OCI-LY7 (cell line): Measurements from ENCODE around the gene TMA7B. TPM values are rescaled to one million over a fixed set of nuclear protein-coding genes. Genes with fewer than 3 reads are reported as not detected.

Experiments
- BruUV-seq: library from RNA; stranded (reverse); fragments of 400-500 nt; replicated peaks from 2 replicates; lab custom pipeline; 2021; lab: Mats Ljungman, UMichigan
- CTCF ChIA-PET: fragments of 300-600 bp; sonication (Branson Sonifier 250); formaldehyde crosslinking; loops from one replicate; lab custom pipeline; 2022; ENCODE audit warnings: antibody characterized with exemption; ENCODE audit not compliant: unreplicated experiment; lab: Charles Lee
- POLR2A ChIA-PET: fragments of 300-600 bp; sonication (Branson Sonifier 250); formaldehyde crosslinking; loops from one replicate; lab custom pipeline; 2022; ENCODE audit warnings: antibody characterized with exemption; lab: Charles Lee
- DNase-seq: peaks from one replicate; pipeline ENCODE4 v3.0.0-alpha.2; 2015; ENCODE audit warnings: low spot score
- H2AFZ ChIP-seq: fragments of 200-600 bp; sonication (generic), shearing (Covaris generic); 2 replicates; pipeline ENCODE4 v1.6.1; 2014; ENCODE audit warnings: mild to moderate bottlenecking, antibody characterized with exemption, low read length, moderate library complexity
- H3K27ac ChIP-seq: fragments of 200-600 bp; sonication (generic); 2 replicates; pipeline ENCODE4 v1.5.1; 2014; ENCODE audit warnings: mixed run types, low read depth, mild to moderate bottlenecking, moderate library complexity, low read length, inconsistent platforms; ENCODE audit not compliant: poor library complexity, severe bottlenecking
- H3K36me3 ChIP-seq: fragments of 200-600 bp; sonication (generic); 2 replicates; pipeline ENCODE4 v1.6.1; 2014; ENCODE audit warnings: mild to moderate bottlenecking, antibody characterized with exemption, low read length, moderate library complexity, mixed read lengths; ENCODE audit not compliant: insufficient read depth
- H3K4me1 ChIP-seq: fragments of 200-600 bp; sonication (generic); 2 replicates; pipeline ENCODE4 v1.5.1; 2014; ENCODE audit warnings: mild to moderate bottlenecking, low read length; ENCODE audit not compliant: insufficient read depth, poor library complexity, severe bottlenecking
- H3K4me2 ChIP-seq: fragments of 200-600 bp; sonication (generic); 2 replicates; pipeline ENCODE4 v1.6.1; 2014; ENCODE audit warnings: mild to moderate bottlenecking, low read length
- H3K4me3 ChIP-seq: fragments of 200-600 bp; sonication (generic); 2 replicates; pipeline ENCODE4 v1.5.1; 2014; ENCODE audit warnings: mild to moderate bottlenecking, low read depth, low read length; ENCODE audit not compliant: poor library complexity, severe bottlenecking
- H3K79me2 ChIP-seq: fragments of 200-600 bp; sonication (generic); 2 replicates; pipeline ENCODE4 v1.6.1; 2016; ENCODE audit warnings: low read depth, mild to moderate bottlenecking, low read length, moderate library complexity, mixed read lengths; ENCODE audit not compliant: insufficient read depth
- H3K9me2 ChIP-seq: fragments of 200-600 bp; sonication (generic); 2 replicates; pipeline ENCODE4 v1.6.1; 2016; ENCODE audit warnings: mild to moderate bottlenecking, low read length, mixed read lengths; ENCODE audit not compliant: insufficient read depth
- H3K9me3 ChIP-seq: fragments of 200-600 bp; sonication (generic); 2 replicates; pipeline ENCODE4 v1.6.1; 2014; ENCODE audit warnings: mild to moderate bottlenecking, mixed run types, low read length, mixed read lengths
- H4K20me1 ChIP-seq: fragments of 200-600 bp; sonication (generic); 2 replicates; pipeline ENCODE4 v1.6.1; 2014; ENCODE audit warnings: mild to moderate bottlenecking, antibody characterized with exemption, low read length, moderate library complexity, mixed read lengths; ENCODE audit not compliant: insufficient read depth
- CTCF ChIP-seq: fragments of 200-600 bp; sonication (generic); conservative IDR thresholded peaks from 2 replicates; pipeline ENCODE4 v1.5.1; 2014; ENCODE audit warnings: mild to moderate bottlenecking, antibody characterized with exemption, low read length, moderate library complexity, mixed read lengths
- EZH2phosphoT487 ChIP-seq: fragments of 200-600 bp; sonication (generic); IDR thresholded peaks from 2 replicates; pipeline ENCODE4 v1.6.1; 2018; ENCODE audit warnings: low read depth, borderline replicate concordance, mild to moderate bottlenecking, mixed run types, antibody characterized with exemption, low read length, moderate library complexity, mixed read lengths
- intact Hi-C: fragments of 100-400 bp; cut with micrococcal nuclease; formaldehyde crosslinking; loops from one replicate; pipeline ENCODE4 v1.10.0; 2022; ENCODE audit not compliant: unreplicated experiment
- total RNA-seq, 2 experiments: library from RNA; depleted of rRNA in 1 of 2; stranded (reverse); fragments of >200 nt in 1 of 2; shearing (Covaris generic) in 1 of 2; gene quantifications; 2 replicates each; pipeline ENCODE4 v1.2.3, GENCODE V29; 2014 to 2022

TMA7B gene
- total RNA-seq, 2 experiments from 2014 or later = not detected

DNA sequence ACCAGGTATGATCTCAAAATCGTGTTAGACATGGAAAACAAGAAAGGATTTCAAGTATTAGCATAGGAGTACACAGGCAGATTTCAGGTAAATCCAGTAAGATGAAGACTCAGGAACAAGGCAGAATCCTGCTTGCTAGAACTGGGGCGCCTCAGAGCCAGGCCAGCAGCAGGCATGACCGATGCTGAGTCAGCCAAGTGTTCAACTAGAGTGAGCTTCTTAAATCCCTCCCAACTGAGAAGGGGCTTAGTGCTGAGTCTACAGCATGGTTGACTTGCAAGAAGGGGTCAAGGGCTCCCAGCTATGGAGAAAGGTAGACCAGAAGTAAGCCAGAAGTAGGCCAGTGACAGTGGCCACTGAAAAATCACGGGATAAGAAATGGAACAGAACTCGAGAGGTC, 46.9 kb upstream of the TMA7B start:
- Histone ChIP-seq H3K27ac (no peak overlapping the region), H3K4me1 (no peaks in the 10 kb centered on the region), H3K4me3 (no peak overlapping the region), H3K36me3 (no peaks in the 10 kb centered on the region), H4K20me1 (no peaks in the 10 kb centered on the region), H3K9me3 (no peaks in the 10 kb centered on the region), H3K9me2 (no peaks in the 10 kb centered on the region), H3K79me2 (no peaks in the 10 kb centered on the region), H3K4me2 (no peak overlapping the region), H2AFZ (no peak overlapping the region)
- TF ChIP-seq CTCF = no peak
- no peak for TF ChIP-seq EZH2phosphoT487
- POLR2A ChIA-PET = no interaction called here
- intact Hi-C loops = no loop called here
- no peak for DNase-seq
- CTCF ChIA-PET = no interaction called here
- no TSS peak for BruUV-seq

GRCh38 chr22:39913886-39914285, 46.3 kb upstream of the TMA7B start:
- Histone ChIP-seq H3K27ac (no peak overlapping the region), H3K9me3 (no peaks in the 10 kb centered on the region), H3K36me3 (no peaks in the 10 kb centered on the region), H3K4me1 (no peaks in the 10 kb centered on the region), H3K79me2 (no peaks in the 10 kb centered on the region), H3K4me3 (no peak overlapping the region), H3K9me2 (no peaks in the 10 kb centered on the region), H2AFZ (no peak overlapping the region), H4K20me1 (no peaks in the 10 kb centered on the region), H3K4me2 (no peak overlapping the region)
- no peak for DNase-seq
- ChIA-PET CTCF (no interaction called here), POLR2A (interaction anchor here (1.2 kb wide), 1 partner anchor 12 kb away, joined by 5 read pairs; no protein-coding TSS in a partner anchor)
- intact Hi-C loops = no loop called here
- no peak for TF ChIP-seq EZH2phosphoT487
- TF ChIP-seq CTCF = no peak
- BruUV-seq = no TSS peak

- no peaks in the 10 kb centered on the region for H3K4me1 ChIP-seq
- H3K36me3 ChIP-seq = no peaks in the 10 kb centered on the region
- ChIA-PET POLR2A (interaction anchor here (1.2 kb wide), 1 partner anchor 11 kb away, joined by 5 read pairs; no protein-coding TSS in a partner anchor), CTCF (no interaction called here)
- no peaks in the 10 kb centered on the region for H3K9me2 ChIP-seq
- no peaks in the 10 kb centered on the region for H3K9me3 ChIP-seq
- H3K79me2 ChIP-seq = no peaks in the 10 kb centered on the region
- H3K4me2 ChIP-seq = no peak overlapping the region
- no TSS peak for BruUV-seq
- no peaks in the 10 kb centered on the region for H4K20me1 ChIP-seq
- no peak for DNase-seq
- no peak overlapping the region for H3K4me3 ChIP-seq
- intact Hi-C loops = no loop called here
- TF ChIP-seq EZH2phosphoT487 (no peak), CTCF (no peak)
- H2AFZ ChIP-seq = no peak overlapping the region
- H3K27ac ChIP-seq = no peak overlapping the region
Observed at GRCh38 chr22:39914584-39914983, 45.6 kb upstream of the TMA7B start.
